AG09319 (cell line): ENCODE measurements around the gene IER5L.

Experiments
- DNase-seq: peaks from one replicate; pipeline ENCODE4 v3.0.0-alpha.2; 2010; ENCODE audit warnings: low read depth; ENCODE audit errors: extremely low read depth
- CTCF ChIP-seq: IDR thresholded peaks from 2 replicates; pipeline ENCODE4 v1.5.1; 2011; ENCODE audit warnings: low read depth, mild to moderate bottlenecking, inconsistent platforms, low read length, moderate library complexity

The IER5L gene

GRCh38 chr9:129126749-129127618 is 51.1 kb downstream of the IER5L start:
- no peak for TF ChIP-seq CTCF
- no peak for DNase-seq
